Neuronal stem cell (in vitro differentiated cells): ENCODE results near the gene ITPR2.
A peak's percentile ranks its signal among the peaks of the same experiment; 100 is the strongest.

Experiments used
- DNase-seq: peaks from one replicate; pipeline ENCODE4 v3.0.0-alpha.2; 2013; ENCODE audit warnings: low spot score
- H2AFZ ChIP-seq: one replicate; pipeline ENCODE4 v1.6.1; 2013; ENCODE audit warnings: mild to moderate bottlenecking, low read length, inconsistent platforms
- H2AK5ac ChIP-seq: 2 replicates; pipeline ENCODE4 v1.6.1; 2013; ENCODE audit warnings: low read depth, mild to moderate bottlenecking, inconsistent platforms, low read length, moderate library complexity, mixed read lengths
- H2BK120ac ChIP-seq: 2 replicates; pipeline ENCODE4 v1.6.1; 2013; ENCODE audit warnings: low read depth, mild to moderate bottlenecking, inconsistent platforms, low read length, moderate library complexity, mixed read lengths
- H2BK12ac ChIP-seq: one replicate; pipeline ENCODE4 v1.6.1; 2013; ENCODE audit warnings: low read length, inconsistent platforms
- H2BK15ac ChIP-seq: 2 replicates; pipeline ENCODE4 v1.6.1; 2013; ENCODE audit warnings: mild to moderate bottlenecking, low read length, inconsistent platforms, mixed read lengths
- H2BK5ac ChIP-seq: one replicate; pipeline ENCODE4 v1.6.1; 2013; ENCODE audit warnings: inconsistent platforms, mild to moderate bottlenecking, low read length, moderate library complexity
- H3K14ac ChIP-seq: one replicate; pipeline ENCODE4 v1.6.1; 2013; ENCODE audit warnings: low read length, inconsistent platforms
- H3K18ac ChIP-seq: 2 replicates; pipeline ENCODE4 v1.6.1; 2013; ENCODE audit warnings: low read length, inconsistent platforms
- H3K23ac ChIP-seq: 2 replicates; pipeline ENCODE4 v1.6.1; 2013; ENCODE audit warnings: low read depth, mild to moderate bottlenecking, mixed read lengths, low read length, inconsistent platforms; ENCODE audit not compliant: poor library complexity
- H3K27ac ChIP-seq: replicated peaks from 3 replicates; pipeline ENCODE4 v1.5.1; 2013; ENCODE audit warnings: low read length, inconsistent platforms
- H3K27me3 ChIP-seq, 3 experiments: 2 replicates each; pipeline ENCODE4 v1.6.1; 2013; ENCODE audit warnings: low read length in 3 of 3, mild to moderate bottlenecking in 2 of 3, inconsistent platforms in 1 of 3, low read depth in 1 of 3, mixed read lengths in 1 of 3, moderate library complexity in 1 of 3; ENCODE audit not compliant: control insufficient read depth in 3 of 3, insufficient read depth in 3 of 3
- H3K36me3 ChIP-seq, 2 donors: replicated peaks in 1 of 2; 2 replicates each; pipeline ENCODE4 v1.6.1; 2013; ENCODE audit warnings: low read length in 2 of 2; ENCODE audit not compliant: control insufficient read depth in 2 of 2, insufficient read depth in 2 of 2
- H3K4ac ChIP-seq: 2 replicates; pipeline ENCODE4 v1.6.1; 2013; ENCODE audit warnings: inconsistent platforms, mild to moderate bottlenecking, low read length, moderate library complexity
- H3K4me1 ChIP-seq, 2 donors: 1 replicate in 1 of 2; 2 replicates in 1 of 2; pipeline ENCODE4 v1.6.1; 2013; ENCODE audit warnings: low read length in 2 of 2, low read depth in 1 of 2; ENCODE audit not compliant: control insufficient read depth in 2 of 2, insufficient read depth in 1 of 2
- H3K4me2 ChIP-seq: one replicate; pipeline ENCODE4 v1.6.1; 2013; ENCODE audit warnings: mild to moderate bottlenecking, low read length, inconsistent platforms; ENCODE audit not compliant: insufficient read depth, poor library complexity, severe bottlenecking
- H3K4me3 ChIP-seq, 2 donors: 2 replicates each; pipeline ENCODE4 v1.5.1; 2013; ENCODE audit warnings: low read length in 2 of 2, mild to moderate bottlenecking in 2 of 2, inconsistent platforms in 1 of 2, moderate library complexity in 1 of 2
- H3K79me1 ChIP-seq: one replicate; pipeline ENCODE4 v1.6.1; 2013; ENCODE audit warnings: low read depth, mild to moderate bottlenecking, inconsistent platforms, low read length, moderate library complexity
- H3K9ac ChIP-seq: one replicate; pipeline ENCODE4 v1.6.1; 2013; ENCODE audit warnings: mild to moderate bottlenecking, low read depth, low read length, inconsistent platforms; ENCODE audit not compliant: poor library complexity
- H3K9me3 ChIP-seq, 2 donors: replicated peaks in 1 of 2; 2 replicates each; pipeline versions ENCODE3 to v1.6.1; 2013; ENCODE audit warnings: low read length in 2 of 2, mild to moderate bottlenecking in 2 of 2, inconsistent platforms in 1 of 2, low read depth in 1 of 2, mixed read lengths in 1 of 2, moderate library complexity in 1 of 2; ENCODE audit not compliant: control insufficient read depth in 2 of 2, insufficient read depth in 1 of 2
- H4K8ac ChIP-seq: one replicate; pipeline ENCODE4 v1.6.1; 2013; ENCODE audit warnings: low read depth, mild to moderate bottlenecking, inconsistent platforms, low read length, moderate library complexity
- H4K91ac ChIP-seq: one replicate; pipeline ENCODE4 v1.6.1; 2013; ENCODE audit warnings: low read length, low read depth, mild to moderate bottlenecking, inconsistent platforms; ENCODE audit not compliant: poor library complexity
- WGBS, 2 donors: extraction: QIAGEN DNeasy Blood & Tissue Kit; methylation state at CpG; one replicate each; pipeline ENCODE4 v1.1.7; 2013; ENCODE audit warnings: missing lambda C conversion rate in 2 of 2, mixed read lengths in 1 of 2; ENCODE audit not compliant: insufficient read length in 2 of 2, insufficient replicate concordance in 1 of 2; ENCODE audit errors: extremely low coverage in 2 of 2; 5-methylcytosine and 5-hydroxymethylcytosine counted together

ITPR2 gene

DNA sequence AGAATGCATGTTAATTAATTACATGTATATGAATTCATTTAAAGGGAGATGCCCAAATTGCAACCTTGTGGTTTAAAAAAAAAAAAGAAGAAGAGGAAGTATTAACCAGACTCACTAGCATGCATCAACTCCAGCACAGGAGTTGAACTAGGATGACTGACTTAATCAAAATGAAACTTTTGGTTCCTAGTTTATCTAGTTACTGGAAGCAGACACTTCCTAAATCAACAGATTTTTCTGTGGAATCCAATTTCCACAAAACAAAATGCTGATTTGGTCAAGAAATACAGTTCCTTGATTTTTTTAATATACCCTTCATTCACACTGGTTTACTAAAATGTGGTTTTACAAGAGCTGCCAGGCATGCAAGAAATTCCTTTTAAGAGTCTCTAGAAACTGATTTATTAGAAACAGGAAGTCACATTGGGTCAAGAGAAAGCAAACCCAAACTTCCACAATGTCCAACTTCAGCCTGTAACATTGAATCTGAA, 41.6 kb downstream of the ITPR2 start:
- Histone ChIP-seq H3K9me3 (no peaks in the 10 kb centered on the region), H3K9ac (no peak overlapping the region), H2BK5ac (no peak overlapping the region), H3K27me3 (no peaks in the 10 kb centered on the region), H4K91ac (no peak overlapping the region), H3K27ac (no peak overlapping the region), H4K8ac (no peak overlapping the region), H2BK15ac (no peak overlapping the region), H3K4me3 (no peak overlapping the region), H3K4me1 (no peaks in the 10 kb centered on the region), H3K36me3 (no peaks in the 10 kb centered on the region), H2BK120ac (no peak overlapping the region), H3K18ac (no peak overlapping the region), H2BK12ac (no peak overlapping the region), H2AK5ac (no peak overlapping the region), H3K4ac (no peak overlapping the region), H3K14ac (no peak overlapping the region), H3K23ac (no peak overlapping the region), H3K4me2 (no peak overlapping the region), H3K79me1 (no peaks in the 10 kb centered on the region), H2AFZ (peak overlapping the region; percentile 6)
- DNase-seq = no peak

DNA sequence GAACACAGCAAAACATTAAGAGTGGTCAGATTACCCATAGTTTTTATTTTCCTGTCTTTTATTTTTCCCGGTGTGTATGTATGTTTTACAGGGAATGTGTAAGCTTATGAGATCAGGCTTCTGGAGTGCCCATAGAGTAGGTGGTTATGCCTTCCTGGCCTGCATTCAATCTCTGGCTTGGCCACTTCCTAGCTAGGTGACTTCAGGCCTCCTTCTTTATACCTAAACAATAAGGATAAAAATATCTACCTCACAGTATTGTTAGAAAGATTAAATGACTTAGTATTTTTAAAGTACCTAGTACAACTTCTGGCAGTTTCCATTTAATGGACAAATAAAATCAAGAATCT, 42.4 kb downstream of the ITPR2 start:
- Histone ChIP-seq H3K36me3 (no peaks in the 10 kb centered on the region), H2BK15ac (no peak overlapping the region), H3K18ac (no peak overlapping the region), H3K4me3 (no peak overlapping the region), H3K9me3 (no peaks in the 10 kb centered on the region), H4K8ac (no peak overlapping the region), H2BK12ac (no peak overlapping the region), H4K91ac (no peak overlapping the region), H2AK5ac (no peak overlapping the region), H3K4me1 (no peaks in the 10 kb centered on the region), H3K27ac (no peak overlapping the region), H3K4ac (no peak overlapping the region), H3K27me3 (no peaks in the 10 kb centered on the region), H3K23ac (no peak overlapping the region), H3K14ac (no peak overlapping the region), H3K79me1 (no peaks in the 10 kb centered on the region), H3K4me2 (no peak overlapping the region), H2BK120ac (no peak overlapping the region), H3K9ac (no peak overlapping the region), H2BK5ac (no peak overlapping the region), H2AFZ (no peak overlapping the region)
- DNase-seq = no peak
- WGBS, 2 donors = no CpG with 5 or more reads among the region's 1 CpG

GRCh38 chr12:26789731-26790644, 43.0 kb downstream of the ITPR2 start:
- H2AK5ac ChIP-seq = no peak overlapping the region
- H3K4me3 ChIP-seq = no peak overlapping the region
- H3K9ac ChIP-seq = no peak overlapping the region
- WGBS, 2 donors = no CpG with 5 or more reads among the region's 2 CpGs
- H2AFZ ChIP-seq = no peak overlapping the region
- H3K27ac ChIP-seq = no peak overlapping the region
- no peak overlapping the region for H3K4me2 ChIP-seq
- no peak overlapping the region for H3K18ac ChIP-seq
- H4K8ac ChIP-seq = no peak overlapping the region
- no peak overlapping the region for H3K4ac ChIP-seq
- no peak overlapping the region for H2BK5ac ChIP-seq
- no peaks in the 10 kb centered on the region for H3K36me3 ChIP-seq
- H3K27me3 ChIP-seq = no peaks in the 10 kb centered on the region
- DNase-seq = no peak
- no peaks in the 10 kb centered on the region for H3K79me1 ChIP-seq
- no peak overlapping the region for H2BK120ac ChIP-seq
- H3K23ac ChIP-seq = no peak overlapping the region
- no peak overlapping the region for H2BK15ac ChIP-seq
- H4K91ac ChIP-seq = no peak overlapping the region
- H3K14ac ChIP-seq = no peak overlapping the region
- no peaks in the 10 kb centered on the region for H3K9me3 ChIP-seq
- H2BK12ac ChIP-seq = no peak overlapping the region
- no peaks in the 10 kb centered on the region for H3K4me1 ChIP-seq

- Histone ChIP-seq H4K91ac (no peak overlapping the region), H3K9me3 (no peaks in the 10 kb centered on the region), H3K9ac (no peak overlapping the region), H2BK5ac (no peak overlapping the region), H2BK120ac (no peak overlapping the region), H2AK5ac (no peak overlapping the region), H4K8ac (no peak overlapping the region), H3K27me3 (no peaks in the 10 kb centered on the region), H3K27ac (no peak overlapping the region), H3K18ac (no peak overlapping the region), H3K4me2 (no peak overlapping the region), H3K4me1 (no peaks in the 10 kb centered on the region), H2AFZ (no peak overlapping the region), H2BK12ac (no peak overlapping the region), H3K4me3 (no peak overlapping the region), H3K23ac (no peak overlapping the region), H3K79me1 (no peaks in the 10 kb centered on the region), H3K4ac (no peak overlapping the region), H3K14ac (no peak overlapping the region), H2BK15ac (no peak overlapping the region), H3K36me3 (no peaks in the 10 kb centered on the region)
- DNase-seq = no peak
- WGBS, 2 donors = no CpG with 5 or more reads among the region's 2 CpGs
These were observed 46.0 kb downstream of the ITPR2 start for GRCh38 chr12:26786865-26787514.
